Measurements from ENCODE around the gene SPEN.

SPEN gene

DNA sequence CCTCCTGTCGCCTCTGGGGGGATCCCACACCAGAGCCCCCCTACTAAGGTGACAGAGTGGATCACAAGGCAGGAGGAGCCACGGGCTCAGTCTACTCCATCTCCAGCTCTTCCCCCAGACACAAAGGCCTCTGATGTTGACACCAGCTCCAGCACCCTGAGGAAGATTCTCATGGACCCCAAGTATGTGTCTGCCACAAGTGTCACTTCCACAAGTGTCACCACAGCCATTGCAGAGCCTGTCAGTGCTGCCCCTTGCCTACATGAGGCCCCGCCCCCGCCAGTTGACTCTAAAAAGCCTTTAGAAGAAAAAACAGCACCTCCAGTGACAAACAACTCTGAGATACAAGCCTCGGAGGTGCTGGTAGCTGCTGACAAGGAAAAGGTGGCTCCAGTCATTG is 86.2 kb downstream of the SPEN start:
- DNase-seq (ENCODE audit: low read depth in 2 of 2, low spot score in 1 of 2), result no peak

DNA sequence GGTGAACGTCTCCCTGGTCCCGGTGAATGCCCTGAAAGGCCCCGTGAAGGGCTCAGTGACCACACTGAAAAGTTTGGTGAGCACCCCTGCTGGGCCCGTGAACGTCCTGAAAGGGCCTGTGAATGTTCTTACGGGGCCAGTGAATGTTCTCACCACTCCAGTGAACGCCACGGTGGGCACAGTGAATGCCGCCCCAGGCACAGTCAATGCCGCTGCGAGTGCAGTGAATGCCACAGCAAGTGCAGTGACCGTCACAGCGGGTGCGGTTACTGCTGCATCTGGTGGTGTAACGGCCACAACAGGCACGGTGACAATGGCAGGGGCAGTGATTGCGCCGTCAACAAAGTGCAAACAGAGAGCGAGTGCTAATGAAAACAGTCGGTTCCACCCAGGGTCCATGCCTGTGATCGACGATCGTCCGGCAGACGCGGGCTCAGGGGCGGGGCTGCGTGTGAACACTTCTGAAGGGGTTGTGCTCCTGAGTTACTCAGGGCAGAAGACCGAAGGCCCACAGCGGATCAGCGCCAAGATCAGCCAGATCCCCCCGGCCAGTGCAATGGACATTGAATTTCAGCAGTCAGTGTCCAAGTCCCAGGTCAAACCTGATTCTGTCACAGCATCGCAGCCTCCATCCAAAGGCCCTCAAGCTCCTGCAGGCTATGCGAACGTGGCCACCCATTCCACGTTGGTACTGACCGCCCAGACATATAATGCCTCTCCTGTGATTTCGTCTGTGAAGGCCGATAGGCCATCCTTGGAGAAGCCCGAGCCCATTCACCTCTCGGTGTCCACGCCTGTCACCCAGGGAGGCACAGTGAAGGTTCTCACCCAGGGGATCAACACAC is 86.9 kb downstream of the SPEN start:
- DNase-seq (ENCODE audit: low read depth in 2 of 2, low spot score in 1 of 2), result no peak

GRCh38 chr1:15935056-15935950 is 87.8 kb downstream of the SPEN start:
- no peak for DNase-seq (ENCODE audit: low read depth in 2 of 2, low spot score in 1 of 2)

GRCh38 chr1:15936025-15936424 is 88.5 kb downstream of the SPEN start:
- no peak for DNase-seq (ENCODE audit: low read depth in 2 of 2, low spot score in 1 of 2)

DNA sequence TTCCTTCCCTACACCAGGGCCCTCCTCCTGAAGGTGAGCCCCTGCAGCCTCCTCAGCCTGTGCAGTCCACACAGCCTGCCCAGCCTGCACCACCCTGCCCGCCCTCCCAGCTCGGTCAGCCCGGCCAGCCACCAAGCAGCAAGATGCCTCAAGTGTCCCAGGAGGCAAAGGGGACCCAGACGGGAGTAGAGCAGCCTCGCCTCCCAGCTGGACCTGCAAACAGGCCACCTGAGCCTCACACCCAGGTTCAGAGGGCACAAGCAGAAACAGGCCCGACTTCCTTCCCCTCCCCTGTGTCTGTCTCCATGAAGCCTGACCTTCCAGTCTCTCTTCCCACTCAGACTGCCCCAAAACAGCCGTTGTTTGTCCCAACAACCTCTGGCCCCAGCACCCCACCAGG is 89.6 kb downstream of the SPEN start:
- no peak for DNase-seq (ENCODE audit: low read depth in 2 of 2, low spot score in 1 of 2)

DNA sequence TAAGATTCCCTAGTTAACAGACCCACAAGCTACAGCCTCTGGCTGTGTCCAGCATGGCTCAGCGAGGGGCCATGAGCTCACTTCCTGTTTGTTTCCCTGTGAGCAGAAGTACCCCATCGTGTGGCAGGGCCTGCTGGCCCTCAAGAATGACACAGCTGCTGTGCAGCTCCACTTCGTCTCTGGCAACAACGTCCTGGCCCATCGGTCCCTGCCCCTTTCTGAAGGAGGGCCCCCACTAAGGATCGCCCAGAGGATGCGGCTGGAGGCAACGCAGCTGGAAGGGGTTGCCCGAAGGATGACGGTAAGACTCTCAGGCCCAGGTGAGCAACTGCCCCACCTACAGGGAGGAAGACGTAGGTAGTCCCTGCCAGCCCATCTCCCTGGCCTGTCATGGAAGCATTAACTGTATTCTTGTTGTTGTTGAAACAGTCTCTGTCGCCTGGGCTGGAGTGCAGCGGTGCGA is 90.2 kb downstream of the SPEN start:
- DNase-seq (ENCODE audit: low read depth in 2 of 2, low spot score in 1 of 2), result no peak

DNA sequence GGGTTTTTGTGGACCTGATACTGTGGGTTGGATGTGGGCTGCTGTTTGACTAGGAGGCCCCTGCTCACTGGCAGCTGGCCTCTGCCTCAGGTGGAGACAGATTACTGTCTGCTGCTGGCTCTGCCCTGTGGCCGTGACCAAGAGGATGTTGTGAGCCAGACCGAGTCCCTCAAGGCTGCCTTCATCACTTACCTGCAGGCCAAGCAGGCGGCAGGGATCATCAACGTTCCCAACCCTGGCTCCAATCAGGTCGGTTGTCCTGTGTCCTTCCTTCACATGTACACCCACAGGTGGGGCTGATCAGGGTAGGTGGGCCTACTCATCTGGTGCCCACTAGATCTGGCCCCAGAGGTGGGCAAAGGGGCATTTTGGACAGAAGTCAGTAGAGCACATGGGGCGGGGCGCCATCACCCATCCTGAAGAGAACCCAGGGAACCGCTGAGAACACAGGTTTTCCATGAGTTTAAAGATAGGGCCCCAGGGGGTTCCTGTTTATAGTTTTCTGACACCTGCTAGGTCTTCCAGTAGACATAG is 91.2 kb downstream of the SPEN start:
- DNase-seq (ENCODE audit: low read depth in 2 of 2, low spot score in 1 of 2), result no peak

DNA sequence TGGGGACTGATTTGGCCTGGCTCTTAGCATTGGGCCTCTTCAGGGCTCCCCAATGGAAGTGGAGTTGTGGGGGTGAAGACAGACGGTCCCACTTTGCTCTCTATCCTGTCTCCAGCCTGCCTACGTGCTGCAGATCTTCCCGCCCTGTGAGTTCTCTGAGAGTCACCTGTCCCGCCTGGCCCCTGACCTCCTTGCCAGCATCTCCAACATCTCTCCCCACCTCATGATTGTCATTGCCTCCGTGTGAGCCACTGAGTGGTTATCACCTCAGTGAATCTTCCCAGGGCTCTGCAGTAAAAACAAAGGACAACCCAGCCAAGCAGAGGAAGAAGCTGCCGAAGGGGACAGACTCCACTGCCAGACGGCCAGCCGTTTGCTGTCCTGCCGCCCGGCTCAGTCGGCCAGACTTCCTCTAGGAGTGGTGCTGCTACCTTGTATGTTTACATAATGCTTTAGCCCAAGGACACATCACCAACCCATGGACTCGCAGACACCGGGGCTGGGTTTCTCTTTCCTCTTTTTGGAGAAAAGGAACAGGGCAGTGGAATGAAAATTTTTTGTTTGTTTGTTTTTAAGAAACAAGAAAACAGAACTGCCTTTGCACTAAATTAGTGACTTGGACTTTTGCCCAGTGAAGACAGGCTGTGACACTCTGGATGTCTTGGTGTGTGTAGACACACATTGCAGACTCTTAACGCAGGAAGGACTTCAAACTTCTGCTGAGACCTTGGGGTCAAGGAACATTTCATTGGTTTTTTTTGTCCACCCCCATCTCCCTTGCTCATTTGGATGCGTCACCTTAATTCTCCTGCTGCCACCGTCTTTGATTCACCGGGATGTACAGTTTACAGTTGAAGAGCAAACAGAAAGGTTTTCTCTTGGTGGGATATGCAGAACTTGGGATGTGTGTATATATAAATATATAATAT is 91.9 kb downstream of the SPEN start:
- no peak for DNase-seq (ENCODE audit: low read depth in 2 of 2, low spot score in 1 of 2)

DNA sequence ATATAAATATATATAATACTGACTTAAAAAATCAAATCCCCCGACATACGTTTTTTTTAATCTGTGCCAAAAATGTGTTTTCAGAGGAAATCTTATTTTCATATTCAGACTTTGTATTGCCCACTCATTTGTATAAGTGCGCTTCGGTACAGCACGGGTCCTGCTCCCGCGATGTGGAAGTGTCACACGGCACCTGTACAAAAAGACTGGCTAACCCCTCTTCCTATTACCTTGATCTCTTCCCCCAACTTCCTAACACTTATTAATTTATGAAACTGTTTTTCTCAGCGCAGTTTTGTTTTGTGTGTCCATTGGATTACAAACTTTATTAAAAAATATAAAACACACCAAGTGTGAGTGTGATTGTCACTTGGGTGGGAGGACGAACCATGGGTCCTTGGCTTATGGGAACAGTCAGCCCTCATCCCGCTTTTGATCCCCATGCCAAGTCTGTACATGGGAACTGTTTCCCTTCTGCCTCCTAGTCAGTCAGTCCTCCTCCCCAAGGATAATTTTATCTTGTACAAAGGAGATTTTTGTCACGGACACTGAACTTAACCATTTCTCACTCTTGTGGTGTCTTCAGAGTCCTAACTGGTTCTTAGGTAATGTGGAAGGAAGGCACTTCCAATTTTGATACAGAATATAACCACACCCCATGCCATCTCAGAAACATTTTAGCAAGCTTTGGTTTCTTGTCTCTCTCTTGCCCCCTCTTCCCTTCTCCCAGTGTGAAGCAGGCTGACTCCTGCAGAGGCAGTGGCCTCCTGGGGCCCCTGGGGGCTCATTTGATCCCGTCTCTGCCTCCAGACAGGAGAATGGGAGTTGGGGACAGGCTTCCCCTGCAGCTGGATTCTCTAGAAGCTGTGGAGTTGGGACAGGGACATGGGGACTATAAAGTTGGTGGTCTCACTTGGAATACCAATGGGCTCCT is 92.9 kb downstream of the SPEN start:
- DNase-seq (ENCODE audit: low read depth in 2 of 2, low spot score in 1 of 2), result no peak

DNA sequence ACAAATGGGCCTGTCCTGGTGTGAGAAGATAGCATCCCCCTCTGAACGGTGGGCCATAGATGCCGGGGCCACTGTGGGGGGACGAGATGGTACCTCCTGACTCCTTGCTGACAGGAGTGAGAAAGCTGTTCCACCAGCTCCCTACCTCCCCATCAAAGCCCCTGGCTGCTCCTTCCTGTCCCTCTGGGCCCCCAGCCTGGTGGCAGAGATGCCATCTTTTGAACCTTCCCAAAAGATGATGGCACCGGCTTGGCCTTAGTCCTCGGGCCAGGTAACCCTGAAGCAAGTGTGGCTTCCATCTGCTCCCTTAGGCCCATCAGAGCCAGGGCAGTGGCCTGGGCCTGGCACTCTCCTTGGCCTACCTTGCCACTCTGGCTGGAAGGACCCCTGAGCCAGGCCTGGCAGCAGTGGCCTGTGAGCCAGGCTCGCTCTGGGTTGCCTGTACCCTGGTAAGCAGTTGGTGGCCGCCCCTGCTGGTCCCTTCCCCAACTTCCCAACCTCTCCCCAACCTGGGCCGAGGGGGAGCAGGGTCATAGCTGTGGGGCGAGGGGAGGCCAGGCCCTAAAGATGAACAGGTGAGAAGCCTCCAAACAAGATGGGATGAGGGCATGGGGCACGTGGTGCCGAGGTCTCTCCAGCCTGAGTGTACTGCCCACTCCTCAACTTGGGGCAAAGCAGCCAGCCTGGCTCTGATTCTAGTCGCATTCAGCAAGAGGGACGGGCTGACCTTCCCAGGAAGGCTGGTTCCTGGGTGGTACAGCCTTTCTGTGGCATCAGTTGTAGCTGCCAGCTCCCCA is 93.7 kb downstream of the SPEN start:
- no peak for DNase-seq (ENCODE audit: low read depth in 2 of 2, low spot score in 1 of 2)

GRCh38 chr1:15941899-15942660 is 94.6 kb downstream of the SPEN start:
- DNase-seq (ENCODE audit: low read depth in 2 of 2, low spot score in 1 of 2), result no peak

- DNase-seq (ENCODE audit: low read depth in 2 of 2, low spot score in 1 of 2), result no peak
Observed at GRCh38 chr1:15942661-15943327, 95.3 kb downstream of the SPEN start.

DNA sequence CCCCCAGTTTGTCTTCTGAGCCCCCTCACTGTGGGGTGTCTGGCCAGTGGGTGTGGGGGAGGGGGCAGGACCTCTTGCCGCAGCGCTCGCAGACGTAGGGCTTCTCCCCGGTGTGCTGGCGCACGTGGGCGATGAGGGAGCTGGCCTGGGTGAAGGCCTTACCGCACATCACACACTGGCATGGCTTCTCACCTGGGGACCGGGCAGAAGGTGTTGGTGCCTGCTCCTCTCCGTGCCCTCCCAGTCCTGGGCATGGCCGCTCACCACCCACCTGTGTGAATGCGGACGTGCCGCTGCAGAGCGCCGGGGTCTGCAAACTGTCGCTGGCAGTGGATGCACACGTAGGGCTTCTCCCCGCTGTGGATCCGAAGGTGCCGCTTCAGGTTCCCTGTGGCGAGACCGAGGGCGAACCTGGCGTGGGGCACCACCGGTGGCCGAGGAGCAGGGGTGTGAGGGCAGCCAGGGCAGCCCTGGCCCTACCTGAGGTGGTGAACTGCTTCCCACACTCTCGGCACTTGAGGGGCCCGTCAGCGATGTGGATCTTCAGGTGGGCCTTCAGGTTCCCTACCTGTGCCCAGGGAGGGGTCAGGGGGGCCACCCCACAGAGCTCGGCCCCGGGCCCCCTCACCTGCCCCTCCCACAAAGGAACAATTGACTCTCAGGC is 96.0 kb downstream of the SPEN start:
- no peak for DNase-seq (ENCODE audit: low read depth in 2 of 2, low spot score in 1 of 2)

DNA sequence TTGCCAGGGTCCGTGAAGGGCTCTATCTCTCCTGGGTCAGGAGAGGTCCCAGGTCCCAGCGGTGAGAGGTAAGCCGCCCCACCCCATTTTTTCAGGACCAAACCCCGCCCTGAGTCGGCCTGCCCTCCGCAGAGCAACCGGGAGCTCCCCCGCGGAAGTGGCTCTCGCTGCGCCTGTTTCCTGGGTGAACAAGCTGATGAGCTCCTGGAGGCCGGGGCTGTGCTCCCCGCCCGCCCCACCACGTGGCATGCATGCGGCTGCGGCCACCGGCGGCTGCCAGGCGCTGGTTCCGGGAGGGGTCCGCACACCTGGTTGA is 96.4 kb downstream of the SPEN start:
- no peak for DNase-seq (ENCODE audit: low read depth in 2 of 2, low spot score in 1 of 2)

DNA sequence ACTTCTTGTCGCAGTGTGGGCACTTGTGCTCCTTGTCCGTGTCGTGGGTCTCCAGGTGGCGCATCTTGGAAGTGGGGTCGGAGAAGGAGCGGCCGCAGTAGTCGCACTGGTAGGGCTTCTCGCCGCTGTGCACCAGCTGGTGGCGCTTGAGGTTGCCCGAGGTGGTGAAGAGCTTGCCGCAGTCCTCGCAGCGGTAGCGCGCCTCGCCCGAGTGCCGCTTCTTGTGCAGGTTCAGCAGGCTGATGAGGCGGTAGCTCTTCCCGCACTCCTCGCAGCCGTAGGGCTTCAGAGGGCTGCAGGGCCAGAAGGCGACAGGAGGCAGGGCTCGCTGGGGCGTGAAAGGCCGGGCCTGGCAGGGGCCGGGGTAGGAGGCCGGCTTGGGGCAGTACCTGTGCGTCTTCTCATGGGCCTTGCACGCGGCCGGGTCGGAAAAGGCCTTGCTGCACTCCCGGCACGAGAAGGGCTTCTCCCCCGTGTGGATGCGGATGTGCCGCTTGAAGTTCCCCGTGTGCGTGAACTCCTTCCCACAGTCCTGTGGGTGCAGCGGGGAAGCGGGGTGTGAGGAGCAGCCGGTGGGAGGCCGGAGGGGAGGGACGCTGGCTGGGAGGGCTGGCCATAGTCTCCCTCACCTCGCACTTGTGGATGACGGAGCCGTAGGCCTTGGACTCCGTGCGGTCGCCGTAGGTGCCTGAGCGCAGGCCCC is 97.0 kb downstream of the SPEN start:
- DNase-seq (ENCODE audit: low read depth in 2 of 2, low spot score in 1 of 2), result no peak

- DNase-seq (ENCODE audit: low read depth in 2 of 2, low spot score in 1 of 2), result no peak
Observed at GRCh38 chr1:15945011-15945831, 97.7 kb downstream of the SPEN start.
